Measurements from ENCODE around the gene CEP135. TPM values are rescaled to one million over a fixed set of nuclear protein-coding genes. Genes with fewer than 3 reads are reported as not detected.

Gene CEP135
- total RNA-seq, 1 donor from 2014 or later, result 6.1 TPM

GRCh38 chr4:55949482-55949802 is 697 bp downstream of the CEP135 start:
- Histone ChIP-seq H3K4me3 (peak overlapping the region; percentile 60 to 68), H3K9me3 (no peaks in the 10 kb centered on the region), H3K27ac (peak overlapping the region; percentile 91), H3K27me3 (no peaks in the 10 kb centered on the region), H3K4me1 (peaks cover 33% of the 10 kb centered on the region), H3K36me3 (peaks cover 0 to 7% of the 10 kb centered on the region in 2 donors)
- no peak for DNase-seq (ENCODE audit: extremely low spot score in 2 of 2)
- intact Hi-C loops (cut with DNase I), result no loop called here
- TF ChIP-seq POLR2AphosphoS5 (IDR thresholded peaks at IDR 0.05; ENCODE audit: insufficient read depth in 1 of 2, low read depth in 1 of 2) (no peak), POLR2A (IDR thresholded peaks at IDR 0.05) (no peak), CTCF (IDR thresholded peaks at IDR 0.05) (no peak)

GRCh38 chr4:55951191-55951922 is 2.6 kb downstream of the CEP135 start:
- Histone ChIP-seq H3K27me3 (no peaks in the 10 kb centered on the region), H3K36me3 (peaks cover 0 to 16% of the 10 kb centered on the region in 2 donors), H3K4me3 (no peak overlapping the region), H3K4me1 (peaks cover 33% of the 10 kb centered on the region), H3K9me3 (no peaks in the 10 kb centered on the region), H3K27ac (no peak overlapping the region)
- DNase-seq (ENCODE audit: extremely low spot score in 2 of 2), result no peak
- TF ChIP-seq CTCF (IDR thresholded peaks at IDR 0.05) (no peak), POLR2A (IDR thresholded peaks at IDR 0.05) (no peak), POLR2AphosphoS5 (IDR thresholded peaks at IDR 0.05; ENCODE audit: insufficient read depth in 1 of 2, low read depth in 1 of 2) (no peak)
- intact Hi-C loops (cut with DNase I), result no loop called here

- Histone ChIP-seq H3K4me3 (no peak overlapping the region), H3K27me3 (no peaks in the 10 kb centered on the region), H3K4me1 (no peaks in the 10 kb centered on the region), H3K36me3 (peaks cover 0 to 34% of the 10 kb centered on the region in 2 donors), H3K9me3 (no peaks in the 10 kb centered on the region), H3K27ac (no peak overlapping the region)
- intact Hi-C loops (cut with DNase I), result no loop called here
- no peak for DNase-seq (ENCODE audit: extremely low spot score in 2 of 2)
- no peak for TF ChIP-seq POLR2A (IDR thresholded peaks at IDR 0.05)
- no peak for TF ChIP-seq CTCF (IDR thresholded peaks at IDR 0.05)
- no peak for TF ChIP-seq POLR2AphosphoS5 (IDR thresholded peaks at IDR 0.05; ENCODE audit: insufficient read depth in 1 of 2, low read depth in 1 of 2)
Observed at GRCh38 chr4:55955710-55956109, 7.0 kb downstream of the CEP135 start.

- Histone ChIP-seq H3K36me3 (peaks cover 0 to 25% of the 10 kb centered on the region in 2 donors), H3K4me3 (no peak overlapping the region), H3K27ac (no peak overlapping the region), H3K9me3 (no peaks in the 10 kb centered on the region), H3K4me1 (no peaks in the 10 kb centered on the region), H3K27me3 (no peaks in the 10 kb centered on the region)
- no peak for TF ChIP-seq CTCF (IDR thresholded peaks at IDR 0.05)
- no peak for TF ChIP-seq POLR2AphosphoS5 (IDR thresholded peaks at IDR 0.05; ENCODE audit: insufficient read depth in 1 of 2, low read depth in 1 of 2)
- TF ChIP-seq POLR2A (IDR thresholded peaks at IDR 0.05), result no peak
- intact Hi-C loops (cut with DNase I), result no loop called here
- no peak for DNase-seq (ENCODE audit: extremely low spot score in 2 of 2)
Observed at GRCh38 chr4:55959655-55960054, 10.9 kb downstream of the CEP135 start.

GRCh38 chr4:55964046-55964445 is 15.3 kb downstream of the CEP135 start:
- DNase-seq (ENCODE audit: extremely low spot score in 2 of 2), result no peak
- intact Hi-C loops (cut with DNase I), result no loop called here
- Histone ChIP-seq H3K27me3 (no peaks in the 10 kb centered on the region), H3K9me3 (no peaks in the 10 kb centered on the region), H3K27ac (no peak overlapping the region), H3K4me3 (no peak overlapping the region), H3K4me1 (no peaks in the 10 kb centered on the region), H3K36me3 (peaks cover 0 to 5% of the 10 kb centered on the region in 2 donors)
- TF ChIP-seq POLR2A (IDR thresholded peaks at IDR 0.05) (no peak), POLR2AphosphoS5 (IDR thresholded peaks at IDR 0.05; ENCODE audit: insufficient read depth in 1 of 2, low read depth in 1 of 2) (no peak), CTCF (IDR thresholded peaks at IDR 0.05) (no peak)
